ENCODE measurements around the gene MINDY2. TPM values are rescaled to one million over a fixed set of nuclear protein-coding genes. Genes with fewer than 3 reads are reported as not detected.

MINDY2 gene
- total RNA-seq, 1 donor from 2014 or later = 25.0 TPM

DNA sequence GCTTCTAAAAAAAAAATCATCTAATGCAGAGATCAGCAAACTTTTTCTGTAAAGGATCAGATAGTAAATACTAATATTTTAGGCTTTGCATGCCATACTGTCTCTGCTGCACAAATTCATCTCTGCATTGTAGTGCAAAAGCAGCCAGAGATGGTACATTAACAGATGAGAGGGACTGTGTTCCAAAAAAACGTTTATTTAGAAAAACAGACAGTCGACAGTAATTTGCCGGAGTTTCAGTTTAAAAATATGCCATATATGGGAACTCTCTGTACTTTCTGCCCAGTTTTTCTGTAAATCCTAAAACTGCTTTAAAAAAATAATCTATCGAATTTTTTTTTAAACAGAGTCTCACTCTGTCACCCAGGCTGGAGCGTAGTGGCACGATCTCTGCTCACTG is 14.3 kb downstream of the MINDY2 start:
- no peak overlapping the region for H3K4me3 Mint-ChIP-seq
- no peak overlapping the region for H3K27ac ChIP-seq
- H3K9ac ChIP-seq = no peak overlapping the region
- TF ChIP-seq, protein P1, sequence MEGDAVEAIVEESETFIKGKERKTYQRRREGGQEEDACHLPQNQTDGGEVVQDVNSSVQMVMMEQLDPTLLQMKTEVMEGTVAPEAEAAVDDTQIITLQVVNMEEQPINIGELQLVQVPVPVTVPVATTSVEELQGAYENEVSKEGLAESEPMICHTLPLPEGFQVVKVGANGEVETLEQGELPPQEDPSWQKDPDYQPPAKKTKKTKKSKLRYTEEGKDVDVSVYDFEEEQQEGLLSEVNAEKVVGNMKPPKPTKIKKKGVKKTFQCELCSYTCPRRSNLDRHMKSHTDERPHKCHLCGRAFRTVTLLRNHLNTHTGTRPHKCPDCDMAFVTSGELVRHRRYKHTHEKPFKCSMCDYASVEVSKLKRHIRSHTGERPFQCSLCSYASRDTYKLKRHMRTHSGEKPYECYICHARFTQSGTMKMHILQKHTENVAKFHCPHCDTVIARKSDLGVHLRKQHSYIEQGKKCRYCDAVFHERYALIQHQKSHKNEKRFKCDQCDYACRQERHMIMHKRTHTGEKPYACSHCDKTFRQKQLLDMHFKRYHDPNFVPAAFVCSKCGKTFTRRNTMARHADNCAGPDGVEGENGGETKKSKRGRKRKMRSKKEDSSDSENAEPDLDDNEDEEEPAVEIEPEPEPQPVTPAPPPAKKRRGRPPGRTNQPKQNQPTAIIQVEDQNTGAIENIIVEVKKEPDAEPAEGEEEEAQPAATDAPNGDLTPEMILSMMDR (IDR thresholded peaks at IDR 0.05) = no peak
- no peak for TF ChIP-seq EZH2 (IDR thresholded peaks at IDR 0.05)
- TF ChIP-seq EZH2phosphoT487 (IDR thresholded peaks at IDR 0.05) = no peak
- no peaks in the 10 kb centered on the region for H3K27me3 Mint-ChIP-seq (ENCODE audit: insufficient read depth, low read depth)
- H2AFZ ChIP-seq (replicated peaks) = no peak overlapping the region
- no peaks in the 10 kb centered on the region for H3K9me3 ChIP-seq (ENCODE audit: low read depth)
- H4K20me1 ChIP-seq (ENCODE audit: low read depth) = peaks cover 13% of the 10 kb centered on the region
- no peak overlapping the region for H3K27ac Mint-ChIP-seq
- no peak overlapping the region for H3K4me2 ChIP-seq
- no peaks in the 10 kb centered on the region for H3K9me3 Mint-ChIP-seq
- H3K27me3 ChIP-seq = no peaks in the 10 kb centered on the region
- no peak for DNase-seq (ENCODE audit: low spot score)
- peaks cover 6% of the 10 kb centered on the region for H3K4me1 ChIP-seq
- no peaks in the 10 kb centered on the region for H3K4me1 Mint-ChIP-seq
- H3K79me2 ChIP-seq (ENCODE audit: low read depth) = peaks cover 10% of the 10 kb centered on the region
- H3K4me3 ChIP-seq = no peak overlapping the region
- peaks cover 4% of the 10 kb centered on the region for H3K36me3 Mint-ChIP-seq
- no peaks in the 10 kb centered on the region for H3K36me3 ChIP-seq
- no peaks in the 10 kb centered on the region for H3F3A ChIP-seq (ENCODE audit: low read depth)

DNA sequence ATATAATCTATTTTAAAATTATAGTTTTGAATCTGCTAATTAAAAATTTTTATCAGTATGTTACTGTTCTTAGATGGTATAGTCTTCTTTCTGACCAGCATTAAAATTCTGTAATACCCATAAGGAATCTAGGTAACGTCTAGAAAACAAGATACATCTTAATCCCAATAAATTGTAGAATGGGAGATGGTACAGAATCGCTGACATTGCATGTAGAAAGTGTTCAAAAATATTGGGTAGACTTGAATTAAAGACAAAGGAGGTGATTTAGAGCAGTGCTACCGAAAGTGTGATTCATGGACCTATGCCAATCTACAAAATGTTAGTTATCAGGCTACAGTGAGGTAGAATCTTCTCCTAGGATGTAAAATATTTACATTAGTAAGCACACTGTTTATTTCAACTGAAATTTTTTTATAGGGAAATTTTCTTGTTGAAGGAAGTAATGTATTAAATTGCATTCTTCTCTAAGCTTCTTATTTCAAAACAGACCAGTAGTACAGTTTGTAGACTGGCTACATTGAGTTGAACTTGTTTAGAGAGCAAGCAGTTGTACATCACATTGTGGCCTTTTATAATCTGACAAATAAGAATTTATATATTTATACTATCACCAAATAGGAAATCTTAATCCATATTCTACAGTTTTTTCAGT is 17.1 kb downstream of the MINDY2 start:
- H3K79me2 ChIP-seq (ENCODE audit: low read depth) = no peaks in the 10 kb centered on the region
- H3K4me1 ChIP-seq = no peaks in the 10 kb centered on the region
- no peaks in the 10 kb centered on the region for H3K36me3 ChIP-seq
- H3K9ac ChIP-seq = no peak overlapping the region
- Mint-ChIP-seq H3K4me1 (no peaks in the 10 kb centered on the region), H3K4me3 (no peak overlapping the region), H3K27ac (no peak overlapping the region), H3K36me3 (peaks cover 12% of the 10 kb centered on the region), H3K9me3 (no peaks in the 10 kb centered on the region), H3K27me3 (ENCODE audit: insufficient read depth, low read depth) (no peaks in the 10 kb centered on the region)
- H4K20me1 ChIP-seq (ENCODE audit: low read depth) = peaks cover 3% of the 10 kb centered on the region
- no peaks in the 10 kb centered on the region for H3F3A ChIP-seq (ENCODE audit: low read depth)
- H3K27me3 ChIP-seq = no peaks in the 10 kb centered on the region
- H3K4me2 ChIP-seq = no peak overlapping the region
- H3K27ac ChIP-seq = no peak overlapping the region
- no peak overlapping the region for H3K4me3 ChIP-seq
- H2AFZ ChIP-seq (replicated peaks) = no peak overlapping the region
- H3K9me3 ChIP-seq (ENCODE audit: low read depth) = no peaks in the 10 kb centered on the region
- no peak for DNase-seq (ENCODE audit: low spot score)
- TF ChIP-seq EZH2 (IDR thresholded peaks at IDR 0.05) (no peak), EZH2phosphoT487 (IDR thresholded peaks at IDR 0.05) (no peak)
- TF ChIP-seq, protein P1 (IDR thresholded peaks at IDR 0.05) = no peak

DNA sequence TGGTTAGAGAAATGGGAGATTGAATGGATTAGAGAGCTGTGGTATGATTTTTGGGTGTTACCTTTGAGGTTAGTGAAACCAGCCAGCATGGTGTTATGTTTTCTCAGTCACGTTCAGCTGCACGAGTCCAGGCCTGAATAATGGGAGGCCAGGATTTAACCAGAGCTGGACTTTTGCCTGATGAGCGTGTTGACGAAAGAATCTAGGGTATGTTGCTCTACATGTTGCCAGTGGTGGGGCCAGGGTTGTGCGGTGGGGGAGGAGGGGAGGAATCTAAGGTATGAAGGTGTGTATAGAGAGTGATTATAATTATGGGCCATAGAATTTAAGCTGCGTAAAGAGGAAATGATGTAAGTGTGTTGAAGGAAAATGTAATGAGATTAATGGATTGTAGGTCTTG is 22.8 kb downstream of the MINDY2 start:
- H3K4me3 Mint-ChIP-seq = no peak overlapping the region
- no peak overlapping the region for H3K4me3 ChIP-seq
- no peaks in the 10 kb centered on the region for H3K4me1 Mint-ChIP-seq
- no peaks in the 10 kb centered on the region for H3K79me2 ChIP-seq (ENCODE audit: low read depth)
- no peak overlapping the region for H3K9ac ChIP-seq
- H3K9me3 Mint-ChIP-seq = no peaks in the 10 kb centered on the region
- H3K27ac ChIP-seq = no peak overlapping the region
- H3K36me3 Mint-ChIP-seq = peaks cover 14% of the 10 kb centered on the region
- TF ChIP-seq, protein P1 (IDR thresholded peaks at IDR 0.05) = no peak
- no peak for TF ChIP-seq EZH2phosphoT487 (IDR thresholded peaks at IDR 0.05)
- no peak for TF ChIP-seq EZH2 (IDR thresholded peaks at IDR 0.05)
- no peak for DNase-seq (ENCODE audit: low spot score)
- H3K36me3 ChIP-seq = no peaks in the 10 kb centered on the region
- H2AFZ ChIP-seq (replicated peaks) = no peak overlapping the region
- no peaks in the 10 kb centered on the region for H3K27me3 Mint-ChIP-seq (ENCODE audit: insufficient read depth, low read depth)
- H4K20me1 ChIP-seq (ENCODE audit: low read depth) = no peaks in the 10 kb centered on the region
- no peaks in the 10 kb centered on the region for H3F3A ChIP-seq (ENCODE audit: low read depth)
- no peak overlapping the region for H3K27ac Mint-ChIP-seq
- no peaks in the 10 kb centered on the region for H3K27me3 ChIP-seq
- no peak overlapping the region for H3K4me2 ChIP-seq
- H3K9me3 ChIP-seq (ENCODE audit: low read depth) = no peaks in the 10 kb centered on the region
- H3K4me1 ChIP-seq = no peaks in the 10 kb centered on the region

Data from neural progenitor cell (in vitro differentiated cells).